ENCODE data around the gene WARS2. TPM values are rescaled to one million over a fixed set of nuclear protein-coding genes. Genes with fewer than 3 reads are reported as not detected.
A peak's percentile ranks its signal among the peaks of the same experiment; 100 is the strongest.

The WARS2 gene
- total and polyA plus RNA-seq, 3 donors from 2014 or later: 16.8 to 28.2 (median 20.2) TPM

DNA sequence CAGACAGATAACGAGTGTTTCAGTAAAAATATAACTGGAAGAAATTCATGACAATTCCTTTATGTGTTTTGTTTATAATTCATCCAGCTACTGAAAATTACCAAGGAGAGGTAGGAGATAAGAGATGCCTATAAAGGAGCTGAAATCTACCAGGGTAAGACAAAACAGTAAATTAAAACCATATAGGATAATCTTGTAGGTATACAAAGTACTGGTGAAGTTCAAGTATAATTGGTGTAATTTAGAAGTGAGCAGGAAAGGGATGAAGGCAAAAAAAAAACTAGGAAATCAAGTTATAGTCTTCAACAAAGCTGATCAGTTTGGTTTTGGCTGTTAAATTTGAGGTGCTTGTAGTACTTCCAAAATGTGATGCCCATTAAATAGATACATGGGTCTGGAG is 1.2 kb upstream of the WARS2 start:
- Histone ChIP-seq H3K4me3 (no peak overlapping the region), H3K4me1 (peaks cover 19% of the 10 kb centered on the region), H3K36me3 (ENCODE audit: low read depth, missing control alignments) (no peaks in the 10 kb centered on the region), H3K9me3 (no peaks in the 10 kb centered on the region), H3K27me3 (no peaks in the 10 kb centered on the region), H3K27ac (no peak overlapping the region)
- 64 to 79% methylated on average over 1 of the region's 1 CpG for WGBS, 2 donors
- TF ChIP-seq CTCF (IDR thresholded peaks at IDR 0.05): no peak
- TF ChIP-seq POLR2A (IDR thresholded peaks at IDR 0.05): no peak
- intact Hi-C loops (cut with DNase I; ENCODE audit: low total_unique reads): no loop called here
- DNase-seq: no peak

DNA sequence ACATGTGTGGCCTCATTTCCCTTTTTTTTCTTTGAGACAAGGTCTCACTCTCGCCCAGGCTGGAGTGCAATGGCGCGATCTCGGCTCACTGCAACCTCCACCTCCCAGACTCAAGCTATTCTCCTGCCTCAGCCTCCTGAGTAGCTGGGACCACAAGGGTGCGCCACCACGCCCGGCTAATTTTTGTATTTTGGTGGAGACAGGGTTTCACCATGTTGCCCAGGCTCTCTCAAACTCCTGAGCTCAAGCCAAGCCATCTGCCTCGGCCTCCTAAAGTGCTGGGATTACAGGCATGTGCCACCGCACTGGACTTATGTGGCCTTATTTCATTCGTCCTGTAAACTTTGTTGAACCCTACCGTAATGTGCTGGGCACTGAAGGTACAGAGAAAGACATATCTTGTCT is 569 bp upstream of the WARS2 start:
- TF ChIP-seq POLR2A (IDR thresholded peaks at IDR 0.05): no peak
- TF ChIP-seq CTCF (IDR thresholded peaks at IDR 0.05): no peak
- H3K27ac ChIP-seq: peak overlapping the region; percentile 94 to 98
- H3K27me3 ChIP-seq: no peaks in the 10 kb centered on the region
- WGBS, 2 donors: 40 to 57% methylated on average over 11 of the region's 11 CpGs
- no peaks in the 10 kb centered on the region for H3K36me3 ChIP-seq (ENCODE audit: low read depth, missing control alignments)
- peak; percentile 22 for DNase-seq
- H3K4me1 ChIP-seq: peaks cover 19% of the 10 kb centered on the region
- no peaks in the 10 kb centered on the region for H3K9me3 ChIP-seq
- H3K4me3 ChIP-seq: peak overlapping the region; percentile 58 to 77
- intact Hi-C loops (cut with DNase I; ENCODE audit: low total_unique reads): no loop called here

DNA sequence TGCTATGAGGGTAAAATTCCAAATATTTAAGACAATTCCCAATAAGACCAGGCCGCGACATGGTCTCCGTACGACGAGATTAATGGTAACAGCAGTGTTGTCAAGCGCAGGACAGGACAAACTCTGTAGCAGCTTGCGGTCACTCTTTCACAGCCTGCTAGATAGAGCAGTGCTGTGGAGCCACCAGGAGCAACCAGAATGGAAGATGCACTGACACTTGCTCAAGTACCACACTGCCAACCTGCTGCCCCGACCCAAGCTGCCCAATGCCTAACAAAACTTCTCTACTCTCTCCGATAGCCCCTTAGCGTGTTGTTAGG is 636 bp downstream of the WARS2 start:
- WGBS, 2 donors: 2 to 10% methylated on average over 8 to 10 of the region's 10 CpGs

DNA sequence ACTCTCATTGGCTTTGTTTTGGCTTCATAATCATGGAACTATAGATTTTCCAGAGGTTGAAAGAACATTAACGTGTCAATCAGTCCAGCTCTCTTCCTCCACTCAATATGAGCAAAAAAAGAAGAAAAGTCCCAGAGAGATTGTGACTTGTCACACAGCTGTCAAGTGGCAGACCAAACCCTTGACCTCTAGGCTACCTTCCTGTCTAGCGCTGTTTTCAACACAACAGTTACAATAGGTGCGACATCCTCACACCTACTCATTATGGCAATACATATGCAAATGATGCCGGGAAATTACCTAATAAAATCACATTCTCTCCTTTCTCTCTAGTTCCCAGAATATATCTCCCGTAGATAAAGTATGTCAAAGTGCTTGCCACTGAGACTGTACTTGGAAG is 1.1 kb downstream of the WARS2 start:
- intact Hi-C loops (cut with DNase I; ENCODE audit: low total_unique reads): no loop called here
- Histone ChIP-seq H3K27ac (peak overlapping the region; percentile 94 to 98), H3K27me3 (no peaks in the 10 kb centered on the region), H3K4me3 (peak overlapping the region; percentile 58 to 77), H3K9me3 (no peaks in the 10 kb centered on the region), H3K4me1 (peaks cover 19% of the 10 kb centered on the region), H3K36me3 (ENCODE audit: low read depth, missing control alignments) (no peaks in the 10 kb centered on the region)
- TF ChIP-seq CTCF (IDR thresholded peaks at IDR 0.05) (no peak), POLR2A (IDR thresholded peaks at IDR 0.05) (no peak)
- 26 to 31% methylated on average over 5 of the region's 5 CpGs for WGBS, 2 donors
- DNase-seq: no peak

More for the DNA sequence above, 636 bp downstream of the WARS2 start:
- Histone ChIP-seq H3K27ac (peak overlapping the region; percentile 94 to 98), H3K36me3 (ENCODE audit: low read depth, missing control alignments) (no peaks in the 10 kb centered on the region), H3K9me3 (no peaks in the 10 kb centered on the region), H3K4me1 (peaks cover 19% of the 10 kb centered on the region), H3K27me3 (no peaks in the 10 kb centered on the region), H3K4me3 (peak overlapping the region; percentile 58 to 77)
- TF ChIP-seq POLR2A (IDR thresholded peaks at IDR 0.05) (no peak), CTCF (IDR thresholded peaks at IDR 0.05) (no peak)
- DNase-seq: no peak
- intact Hi-C loops (cut with DNase I; ENCODE audit: low total_unique reads): no loop called here

DNA sequence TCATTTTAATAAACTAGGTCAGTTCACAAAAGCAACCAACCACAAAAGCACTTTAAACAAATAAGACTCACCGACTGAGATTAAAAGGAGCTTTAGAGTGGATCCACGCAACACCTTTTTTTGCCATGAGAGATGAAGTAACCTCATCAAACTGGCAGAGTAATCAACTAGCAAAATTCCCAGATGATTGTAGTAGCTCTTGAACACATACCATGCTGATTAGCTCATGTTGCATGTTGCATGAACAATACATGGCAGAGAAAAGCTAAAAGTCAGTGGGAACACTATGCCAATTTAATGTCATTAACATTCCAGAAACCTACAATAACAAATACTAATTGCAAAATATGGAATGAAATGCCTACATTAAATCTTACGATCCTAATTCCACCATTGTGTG is 4.1 kb downstream of the WARS2 start:
- intact Hi-C loops (cut with DNase I; ENCODE audit: low total_unique reads): no loop called here
- 64 to 67% methylated on average over 3 of the region's 3 CpGs for WGBS, 2 donors
- H3K9me3 ChIP-seq: no peaks in the 10 kb centered on the region
- no peak overlapping the region for H3K4me3 ChIP-seq
- no peak overlapping the region for H3K27ac ChIP-seq
- no peaks in the 10 kb centered on the region for H3K27me3 ChIP-seq
- no peaks in the 10 kb centered on the region for H3K36me3 ChIP-seq (ENCODE audit: low read depth, missing control alignments)
- peaks cover 13% of the 10 kb centered on the region for H3K4me1 ChIP-seq
- DNase-seq: no peak
- TF ChIP-seq CTCF (IDR thresholded peaks at IDR 0.05) (no peak), POLR2A (IDR thresholded peaks at IDR 0.05) (no peak)

Measured in testis (tissue), 3 donors.